GM13976 (cell line): ENCODE measurements around the gene LIM2.

Source experiments
- DNase-seq: peaks from one replicate; pipeline ENCODE4 v3.0.0; 2012; ENCODE audit warnings: low spot score
- in situ Hi-C: fragments of 300-500 bp; cut with MboI; formaldehyde crosslinking; loops from one replicate; pipeline ENCODE4 v1.12.0; 2022; ENCODE audit warnings: low sequenced_read_pairs, mixed read lengths, inconsistent platforms; ENCODE audit not compliant: unreplicated experiment
- TF ChIP-seq, protein P1 (sequence below): IDR thresholded peaks from 2 replicates; pipeline ENCODE4 v1.5.1; 2012; ENCODE audit warnings: borderline replicate concordance, mild to moderate bottlenecking; ENCODE audit not compliant: insufficient read depth; ENCODE audit errors: extremely low read depth, missing control alignments, control extremely low read depth

LIM2 gene

GRCh38 chr19:51387924-51388389 is at the start of gene LIM2:
Gene LIM2 (minus strand): TSS chr19:51387974. CDS start chr19:51387443, 531 bp downstream.
- in situ Hi-C loops: no loop called here
- TF ChIP-seq, protein P1, sequence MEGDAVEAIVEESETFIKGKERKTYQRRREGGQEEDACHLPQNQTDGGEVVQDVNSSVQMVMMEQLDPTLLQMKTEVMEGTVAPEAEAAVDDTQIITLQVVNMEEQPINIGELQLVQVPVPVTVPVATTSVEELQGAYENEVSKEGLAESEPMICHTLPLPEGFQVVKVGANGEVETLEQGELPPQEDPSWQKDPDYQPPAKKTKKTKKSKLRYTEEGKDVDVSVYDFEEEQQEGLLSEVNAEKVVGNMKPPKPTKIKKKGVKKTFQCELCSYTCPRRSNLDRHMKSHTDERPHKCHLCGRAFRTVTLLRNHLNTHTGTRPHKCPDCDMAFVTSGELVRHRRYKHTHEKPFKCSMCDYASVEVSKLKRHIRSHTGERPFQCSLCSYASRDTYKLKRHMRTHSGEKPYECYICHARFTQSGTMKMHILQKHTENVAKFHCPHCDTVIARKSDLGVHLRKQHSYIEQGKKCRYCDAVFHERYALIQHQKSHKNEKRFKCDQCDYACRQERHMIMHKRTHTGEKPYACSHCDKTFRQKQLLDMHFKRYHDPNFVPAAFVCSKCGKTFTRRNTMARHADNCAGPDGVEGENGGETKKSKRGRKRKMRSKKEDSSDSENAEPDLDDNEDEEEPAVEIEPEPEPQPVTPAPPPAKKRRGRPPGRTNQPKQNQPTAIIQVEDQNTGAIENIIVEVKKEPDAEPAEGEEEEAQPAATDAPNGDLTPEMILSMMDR: no peak

DNA sequence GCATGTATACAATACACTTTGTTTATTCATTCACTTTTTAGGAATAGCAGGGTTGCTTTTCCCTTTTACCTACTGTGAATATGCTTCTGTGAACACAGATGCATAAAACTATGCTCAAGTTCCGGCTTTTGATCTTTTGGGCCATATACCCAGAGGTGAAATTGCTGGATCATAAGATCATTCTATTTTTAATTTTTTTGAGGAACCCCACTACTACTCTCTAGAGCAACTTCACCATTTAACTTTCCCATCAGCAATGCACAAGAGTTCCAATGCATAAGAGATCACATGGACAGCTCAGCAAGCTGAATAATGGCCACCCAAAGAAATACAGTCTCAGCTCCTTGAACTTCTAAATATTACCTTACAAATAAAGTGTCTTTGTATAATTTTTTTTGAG is 46.7 kb upstream of the LIM2 start:
- TF ChIP-seq, protein P1: no peak
- in situ Hi-C loops: no loop called here
- no peak for DNase-seq

More at GRCh38 chr19:51387924-51388389, at the start of gene LIM2:
- DNase-seq: no peak

- in situ Hi-C loops: no loop called here
- TF ChIP-seq, protein P1: no peak
- no peak for DNase-seq
Observed at GRCh38 chr19:51433043-51433442, 45.3 kb upstream of the LIM2 start.

DNA sequence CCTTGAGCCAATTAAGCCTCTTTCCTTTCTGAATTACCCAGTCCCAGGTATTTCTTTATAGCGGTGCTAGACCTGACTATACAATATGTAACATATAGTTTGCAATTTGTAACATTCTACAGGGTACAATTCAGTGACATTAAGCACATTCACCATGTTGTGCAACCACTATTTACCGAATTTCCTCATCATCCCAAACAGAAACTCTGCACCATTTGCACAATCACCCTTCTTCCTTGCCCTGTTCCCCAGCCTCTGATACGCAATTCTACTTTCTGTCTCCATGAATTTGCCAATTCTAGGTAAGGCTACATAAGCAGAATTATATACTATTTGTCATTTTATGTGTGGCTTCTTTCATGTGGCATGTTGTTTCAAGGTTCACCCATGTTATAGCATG is 43.4 kb upstream of the LIM2 start:
- TF ChIP-seq, protein P1: no peak
- no peak for DNase-seq
- in situ Hi-C loops: no loop called here

GRCh38 chr19:51430221-51430620 is 42.4 kb upstream of the LIM2 start:
- in situ Hi-C loops: no loop called here
- TF ChIP-seq, protein P1: no peak
- DNase-seq: no peak

DNA sequence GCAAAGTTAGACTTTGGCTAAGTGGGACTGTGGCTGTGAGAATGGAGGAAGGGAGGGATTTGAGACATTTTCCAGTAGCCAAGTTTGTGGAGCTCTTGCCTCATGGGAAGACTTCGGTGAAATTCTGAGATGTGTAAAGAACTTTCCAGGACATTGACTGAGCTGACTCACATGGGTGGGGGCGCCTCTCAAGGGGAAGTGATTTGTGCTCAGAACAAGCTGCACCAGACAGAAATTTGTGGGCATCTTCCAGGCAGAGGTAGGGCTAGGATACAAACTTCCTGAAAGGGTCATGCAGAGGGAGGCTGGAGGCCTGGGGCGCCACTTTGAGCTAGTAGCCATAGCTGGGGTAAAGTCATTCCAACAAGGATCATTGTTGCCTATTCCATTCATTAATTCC is 39.4 kb upstream of the LIM2 start:
- TF ChIP-seq, protein P1: no peak
- DNase-seq: no peak
- in situ Hi-C loops: no loop called here

DNA sequence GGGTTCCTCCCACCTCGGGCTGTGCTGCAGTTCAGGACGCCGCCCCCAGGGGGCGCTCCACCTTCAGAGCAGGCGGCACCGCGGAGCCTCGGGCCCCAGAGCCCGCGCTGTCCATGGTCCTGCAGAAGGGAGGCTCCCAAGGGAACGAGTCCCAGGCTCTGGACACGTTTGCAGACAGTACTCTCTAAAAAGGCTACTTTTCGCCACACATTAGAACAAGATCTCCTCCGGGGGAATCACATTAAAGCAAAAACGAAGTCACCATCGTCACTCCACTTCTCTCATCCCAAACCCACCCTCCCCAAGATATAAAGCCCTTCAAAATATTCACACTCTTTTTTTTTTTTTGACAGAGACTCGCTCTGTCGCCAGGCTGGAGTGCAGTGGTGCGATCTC is 34.3 kb upstream of the LIM2 start:
- DNase-seq: peak; percentile 93
- TF ChIP-seq, protein P1: peak; percentile 97
- in situ Hi-C loops: no loop called here
